Right lobe of liver (tissue), 6 donors: ENCODE measurements around the gene CRTAC1. TPM values are rescaled to one million over a fixed set of nuclear protein-coding genes. Genes with fewer than 3 reads are reported as not detected.
A peak's percentile ranks its signal among the peaks of the same experiment; 100 is the strongest.

Experiments
- ATAC-seq, 4 donors: fragments of 200-7000 bp; cut with Tn5 transposase; one replicate each; pipeline ENCODE4 v1.9.1; 2020; ENCODE audit warnings: mild to moderate bottlenecking in 4 of 4, moderate library complexity in 4 of 4
- DNase-seq, 3 donors: peaks; one replicate each; pipeline ENCODE4 v3.0.0-alpha.2; 2020
- H3K27ac ChIP-seq, 3 donors: fragments of 200-600 bp; one replicate each; pipeline ENCODE4 v1.8.0; 2022
- H3K27me3 ChIP-seq, 2 donors: fragments of 200-600 bp; one replicate each; pipeline ENCODE4 v1.8.0; 2022
- H3K36me3 ChIP-seq, 4 donors: fragments of 200-600 bp; sonication (generic) in 1 of 4; one replicate each; pipeline versions ENCODE4 v1.5.1 to v1.8.0; 2017 to 2022; ENCODE audit warnings: control low read depth in 1 of 4
- H3K4me1 ChIP-seq, 4 donors: fragments of 200-600 bp; sonication (generic) in 1 of 4; one replicate each; pipeline versions ENCODE4 v1.5.1 to v1.8.0; 2017 to 2022; ENCODE audit warnings: control low read depth in 1 of 4
- H3K4me3 ChIP-seq, 3 donors: fragments of 200-600 bp; one replicate each; pipeline ENCODE4 v1.8.0; 2022
- H3K9me3 ChIP-seq, 4 donors: fragments of 200-600 bp; sonication (generic) in 1 of 4; one replicate each; pipeline versions ENCODE4 v1.5.1 to v1.8.0; 2017 to 2022; ENCODE audit warnings: control low read depth in 1 of 4
- CTCF ChIP-seq, 4 donors: fragments of 200-600 bp in 3 of 4; fragments of 450-650 bp in 1 of 4; IDR thresholded peaks; one replicate each; pipeline versions ENCODE4 v1.5.1 to v1.8.0; 2016 to 2022; ENCODE audit warnings: antibody characterized with exemption in 4 of 4, mild to moderate bottlenecking in 2 of 4
- POLR2A ChIP-seq: fragments of 450-650 bp; IDR thresholded peaks from one replicate; pipeline ENCODE4 v1.6.1; 2017; ENCODE audit warnings: antibody characterized with exemption, mild to moderate bottlenecking
- WGBS: methylation state at CpG from one replicate; pipeline ENCODE4 v1.1.6; 2018; ENCODE audit warnings: low coverage, low lambda C conversion rate; ENCODE audit not compliant: insufficient coverage; ENCODE audit errors: missing lambda C conversion rate; 5-methylcytosine and 5-hydroxymethylcytosine counted together
- intact Hi-C, 2 donors: fragments of 100-400 bp; cut with DNase I; formaldehyde crosslinking; loops; one replicate each; pipeline versions ENCODE4 v1.11.2 to v1.14.1; 2022
- total RNA-seq, 6 experiments: library from RNA; depleted of rRNA in 2 of 6; stranded (reverse); fragments of >200 nt in 2 of 6; fragmentation: NEBNext Ultra II Directional in 3 of 6; extraction: Animal tissue kit (Norgen Biotek cat#: 25700) in 3 of 6; gene quantifications; one replicate each; pipeline versions ENCODE4 v1.1.0 to v1.2.4, GENCODE V29; 2016 to 2023
- donor health status: DM: no; HTN: yes; CAD: no.
- donor health status: DM: no; HTN: no; CAD: no.
- donor health status: DM: no; HTN: no; CAD: no.
- donor health status: DM: no; HTN: yes; CAD: no.
- donor health status: DM: no; HTN: yes; CAD: no.

CRTAC1 gene
- total RNA-seq, 6 experiments from 2014 or later, result 0.20 TPM; not detected in 5

- intact Hi-C loops, result no loop called here
- 32% methylated on average over 3 of the region's 11 CpGs for WGBS
- H3K9me3 ChIP-seq, result no peaks in the 10 kb centered on the region
- DNase-seq (no peak), ATAC-seq (no peak)
- no peaks in the 10 kb centered on the region for H3K4me1 ChIP-seq
- no peak overlapping the region for H3K27ac ChIP-seq
- no peaks in the 10 kb centered on the region for H3K27me3 ChIP-seq
- H3K4me3 ChIP-seq, result no peak overlapping the region
- TF ChIP-seq POLR2A (no peak), CTCF (IDR thresholded peaks at IDR 0.05) (no peak)
- no peaks in the 10 kb centered on the region for H3K36me3 ChIP-seq
These were observed 125.8 kb downstream of the CRTAC1 start for GRCh38 chr10:97904576-97904975.

- Histone ChIP-seq H3K27me3 (no peaks in the 10 kb centered on the region), H3K9me3 (no peaks in the 10 kb centered on the region), H3K27ac (no peak overlapping the region), H3K36me3 (no peaks in the 10 kb centered on the region), H3K4me1 (no peaks in the 10 kb centered on the region), H3K4me3 (no peak overlapping the region)
- WGBS, result 41% methylated on average over 4 of the region's 5 CpGs
- intact Hi-C loops, result no loop called here
- no peak for TF ChIP-seq CTCF (IDR thresholded peaks at IDR 0.05)
- TF ChIP-seq POLR2A, result no peak
- ATAC-seq, result no peak
- DNase-seq, result peak in 1 of 3 donors; percentile 10
These were observed 126.4 kb downstream of the CRTAC1 start for GRCh38 chr10:97904018-97904381.

GRCh38 chr10:97903128-97904017 is 127.0 kb downstream of the CRTAC1 start:
- Histone ChIP-seq H3K27ac (no peak overlapping the region), H3K36me3 (no peaks in the 10 kb centered on the region), H3K27me3 (no peaks in the 10 kb centered on the region), H3K4me3 (no peak overlapping the region), H3K4me1 (no peaks in the 10 kb centered on the region), H3K9me3 (no peaks in the 10 kb centered on the region)
- ATAC-seq (no peak), DNase-seq (peak in 1 of 3 donors; percentile 13)
- WGBS, result 23% methylated on average over 5 of the region's 9 CpGs
- intact Hi-C loops, result no loop called here
- TF ChIP-seq CTCF (IDR thresholded peaks at IDR 0.05), result no peak
- no peak for TF ChIP-seq POLR2A

- Histone ChIP-seq H3K36me3 (no peaks in the 10 kb centered on the region), H3K4me1 (no peaks in the 10 kb centered on the region), H3K27me3 (no peaks in the 10 kb centered on the region), H3K9me3 (no peaks in the 10 kb centered on the region), H3K4me3 (no peak overlapping the region), H3K27ac (no peak overlapping the region)
- no peak for ATAC-seq
- intact Hi-C loops, result no loop called here
- DNase-seq, result no peak
- TF ChIP-seq CTCF (IDR thresholded peaks at IDR 0.05) (no peak), POLR2A (no peak)
- 59% methylated on average over 4 of the region's 12 CpGs for WGBS
These were observed 129.0 kb downstream of the CRTAC1 start for GRCh38 chr10:97901381-97901780.
